ENCODE results near the gene PIK3AP1.

The PIK3AP1 gene

GRCh38 chr10:96591946-96592345 lies 128.4 kb downstream of the PIK3AP1 start:
- Histone ChIP-seq H3K9me3 (ENCODE audit: insufficient read depth, low read depth, low read length) (no peaks in the 10 kb centered on the region), H3K4me3 (ENCODE audit: low read length) (no peak overlapping the region), H3K27me3 (ENCODE audit: insufficient read depth, low read length) (no peaks in the 10 kb centered on the region), H3K27ac (ENCODE audit: low read length) (no peak overlapping the region), H3K4me1 (ENCODE audit: insufficient read depth, low read length) (peaks cover 10% of the 10 kb centered on the region), H3K9ac (ENCODE audit: low read depth, low read length) (no peak overlapping the region), H3K36me3 (ENCODE audit: insufficient read depth, low read depth, low read length) (no peaks in the 10 kb centered on the region)

- H3K9me3 ChIP-seq (ENCODE audit: insufficient read depth, low read depth, low read length), result no peaks in the 10 kb centered on the region
- no peak overlapping the region for H3K9ac ChIP-seq (ENCODE audit: low read depth, low read length)
- no peaks in the 10 kb centered on the region for H3K36me3 ChIP-seq (ENCODE audit: insufficient read depth, low read depth, low read length)
- no peaks in the 10 kb centered on the region for H3K27me3 ChIP-seq (ENCODE audit: insufficient read depth, low read length)
- H3K27ac ChIP-seq (ENCODE audit: low read length), result no peak overlapping the region
- peaks cover 10% of the 10 kb centered on the region for H3K4me1 ChIP-seq (ENCODE audit: insufficient read depth, low read length)
- H3K4me3 ChIP-seq (ENCODE audit: low read length), result no peak overlapping the region; the same call in 1 of the 2 replicates
Observed at GRCh38 chr10:96588616-96589419, 131.5 kb downstream of the PIK3AP1 start.

GRCh38 chr10:96588060-96588554 lies 132.2 kb downstream of the PIK3AP1 start:
- Histone ChIP-seq H3K9me3 (ENCODE audit: insufficient read depth, low read depth, low read length) (no peaks in the 10 kb centered on the region), H3K27ac (ENCODE audit: low read length) (no peak overlapping the region), H3K9ac (ENCODE audit: low read depth, low read length) (peak overlapping the region; percentile 94; the same call in 1 of the 2 replicates), H3K36me3 (ENCODE audit: insufficient read depth, low read depth, low read length) (no peaks in the 10 kb centered on the region), H3K4me3 (ENCODE audit: low read length) (peak overlapping the region; percentile 84), H3K4me1 (ENCODE audit: insufficient read depth, low read length) (peaks cover 10% of the 10 kb centered on the region), H3K27me3 (ENCODE audit: insufficient read depth, low read length) (no peaks in the 10 kb centered on the region)

- no peaks in the 10 kb centered on the region for H3K27me3 ChIP-seq (ENCODE audit: insufficient read depth, low read length)
- H3K9me3 ChIP-seq (ENCODE audit: insufficient read depth, low read depth, low read length), result no peaks in the 10 kb centered on the region
- peak overlapping the region; percentile 87 for H3K27ac ChIP-seq (ENCODE audit: low read length)
- H3K4me3 ChIP-seq (ENCODE audit: low read length), result peak overlapping the region; percentile 84
- H3K36me3 ChIP-seq (ENCODE audit: insufficient read depth, low read depth, low read length), result no peaks in the 10 kb centered on the region
- H3K4me1 ChIP-seq (ENCODE audit: insufficient read depth, low read length), result peaks cover 11% of the 10 kb centered on the region
- peak overlapping the region; percentile 94 for H3K9ac ChIP-seq (ENCODE audit: low read depth, low read length)
Observed at GRCh38 chr10:96587264-96588059, 132.9 kb downstream of the PIK3AP1 start.

GRCh38 chr10:96586419-96587263 lies 133.7 kb downstream of the PIK3AP1 start, which contains the start of gene TM9SF3:
Gene TM9SF3 (minus strand): TSS chr10:96587012. CDS start chr10:96586835, 177 bp downstream.
- H3K27me3 ChIP-seq (ENCODE audit: insufficient read depth, low read length), result no peaks in the 10 kb centered on the region
- H3K4me1 ChIP-seq (ENCODE audit: insufficient read depth, low read length), result peaks cover 19% of the 10 kb centered on the region
- H3K36me3 ChIP-seq (ENCODE audit: insufficient read depth, low read depth, low read length), result no peaks in the 10 kb centered on the region
- peak within 1 kb of the TSS; percentile 87 for H3K27ac ChIP-seq (ENCODE audit: low read length)
- peak within 1 kb of the TSS; percentile 88 for H3K4me3 ChIP-seq (ENCODE audit: low read length)
- no peaks in the 10 kb centered on the region for H3K9me3 ChIP-seq (ENCODE audit: insufficient read depth, low read depth, low read length)
- peak within 1 kb of the TSS; percentile 94 for H3K9ac ChIP-seq (ENCODE audit: low read depth, low read length)

GRCh38 chr10:96585736-96586418 lies 134.4 kb downstream of the PIK3AP1 start:
- Histone ChIP-seq H3K27ac (ENCODE audit: low read length) (peak overlapping the region; percentile 4), H3K4me1 (ENCODE audit: insufficient read depth, low read length) (peaks cover 20% of the 10 kb centered on the region), H3K9ac (ENCODE audit: low read depth, low read length) (peak overlapping the region; percentile 85), H3K4me3 (ENCODE audit: low read length) (peak overlapping the region; percentile 88), H3K9me3 (ENCODE audit: insufficient read depth, low read depth, low read length) (no peaks in the 10 kb centered on the region), H3K27me3 (ENCODE audit: insufficient read depth, low read length) (no peaks in the 10 kb centered on the region), H3K36me3 (ENCODE audit: insufficient read depth, low read depth, low read length) (no peaks in the 10 kb centered on the region)

- peaks cover 23% of the 10 kb centered on the region for H3K4me1 ChIP-seq (ENCODE audit: insufficient read depth, low read length)
- no peaks in the 10 kb centered on the region for H3K27me3 ChIP-seq (ENCODE audit: insufficient read depth, low read length)
- no peaks in the 10 kb centered on the region for H3K9me3 ChIP-seq (ENCODE audit: insufficient read depth, low read depth, low read length)
- no peak overlapping the region for H3K9ac ChIP-seq (ENCODE audit: low read depth, low read length)
- H3K36me3 ChIP-seq (ENCODE audit: insufficient read depth, low read depth, low read length), result no peaks in the 10 kb centered on the region
- no peak overlapping the region for H3K4me3 ChIP-seq (ENCODE audit: low read length)
- H3K27ac ChIP-seq (ENCODE audit: low read length), result no peak overlapping the region
Observed at GRCh38 chr10:96584474-96584873, 135.8 kb downstream of the PIK3AP1 start.

GRCh38 chr10:96584035-96584434 lies 136.3 kb downstream of the PIK3AP1 start:
- H3K36me3 ChIP-seq (ENCODE audit: insufficient read depth, low read depth, low read length), result no peaks in the 10 kb centered on the region
- H3K9ac ChIP-seq (ENCODE audit: low read depth, low read length), result no peak overlapping the region
- peaks cover 22% of the 10 kb centered on the region for H3K4me1 ChIP-seq (ENCODE audit: insufficient read depth, low read length)
- no peaks in the 10 kb centered on the region for H3K9me3 ChIP-seq (ENCODE audit: insufficient read depth, low read depth, low read length)
- H3K27me3 ChIP-seq (ENCODE audit: insufficient read depth, low read length), result no peaks in the 10 kb centered on the region
- no peak overlapping the region for H3K4me3 ChIP-seq (ENCODE audit: low read length)
- H3K27ac ChIP-seq (ENCODE audit: low read length), result no peak overlapping the region

DNA sequence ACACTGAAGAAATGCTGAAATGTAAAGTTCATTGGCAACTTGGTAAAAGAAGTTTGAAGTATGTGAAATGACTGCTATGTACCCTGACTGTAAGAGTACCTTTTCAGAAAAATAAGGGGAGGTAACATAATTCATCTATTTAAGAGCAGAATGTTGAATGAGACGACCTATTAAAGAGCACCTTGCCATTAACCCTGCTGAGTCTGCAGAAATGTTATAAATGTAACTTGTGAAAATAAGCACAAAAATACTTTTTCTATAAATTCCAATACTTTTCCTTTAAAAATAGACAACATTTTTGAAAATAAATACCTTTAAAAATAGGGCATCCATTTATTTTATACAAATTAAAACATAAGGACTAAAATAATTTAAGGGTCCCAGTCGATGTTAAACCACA lies 141.2 kb downstream of the PIK3AP1 start:
- Histone ChIP-seq H3K4me3 (ENCODE audit: low read length) (no peak overlapping the region), H3K4me1 (ENCODE audit: insufficient read depth, low read length) (peaks cover 13% of the 10 kb centered on the region), H3K9ac (ENCODE audit: low read depth, low read length) (no peak overlapping the region), H3K9me3 (ENCODE audit: insufficient read depth, low read depth, low read length) (no peaks in the 10 kb centered on the region), H3K27ac (ENCODE audit: low read length) (no peak overlapping the region), H3K27me3 (ENCODE audit: insufficient read depth, low read length) (no peaks in the 10 kb centered on the region), H3K36me3 (ENCODE audit: insufficient read depth, low read depth, low read length) (peaks cover 23% of the 10 kb centered on the region; the same call in 1 of the 2 replicates)

DNA sequence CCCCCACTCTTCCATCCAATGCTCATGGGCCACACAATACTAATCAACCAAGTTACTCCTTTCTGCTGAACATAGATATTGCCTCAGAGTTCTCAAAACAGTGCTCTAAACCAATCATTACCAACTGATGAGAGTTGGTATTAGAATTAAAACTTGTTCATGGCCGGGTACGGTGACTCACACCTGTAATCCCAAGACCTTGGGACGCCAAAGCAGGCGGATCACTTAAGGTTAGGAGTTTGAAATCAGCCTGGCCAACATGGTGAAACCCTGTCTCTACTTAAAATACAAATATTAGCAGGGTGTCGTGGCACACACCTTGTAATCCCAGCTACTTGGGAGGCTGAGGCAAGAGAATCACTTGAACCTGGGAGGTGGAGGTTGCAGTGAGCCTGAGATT lies 141.7 kb downstream of the PIK3AP1 start:
- H3K9ac ChIP-seq (ENCODE audit: low read depth, low read length), result no peak overlapping the region

More for the DNA sequence above, 141.7 kb downstream of the PIK3AP1 start:
- no peak overlapping the region for H3K4me3 ChIP-seq (ENCODE audit: low read length)
- H3K36me3 ChIP-seq (ENCODE audit: insufficient read depth, low read depth, low read length), result peaks cover 23% of the 10 kb centered on the region; the same call in 1 of the 2 replicates
- H3K9me3 ChIP-seq (ENCODE audit: insufficient read depth, low read depth, low read length), result no peaks in the 10 kb centered on the region
- H3K4me1 ChIP-seq (ENCODE audit: insufficient read depth, low read length), result peaks cover 13% of the 10 kb centered on the region
- H3K27me3 ChIP-seq (ENCODE audit: insufficient read depth, low read length), result no peaks in the 10 kb centered on the region
- no peak overlapping the region for H3K27ac ChIP-seq (ENCODE audit: low read length)

Measured in iPS-20b (cell line).